ENCODE measurements around the gene MCTP2. TPM values are rescaled to one million over a fixed set of nuclear protein-coding genes. Genes with fewer than 3 reads are reported as not detected.
"Not testable (repeated sequence)": the region's sequence is repeated elsewhere in the genome, so short reads cannot be mapped to it uniquely, and the experiment has no call there.

Gene MCTP2
- total and polyA plus RNA-seq, 3 donors from 2014 or later = 6.7 to 13.8 (median 7.6) TPM

GRCh38 chr15:94238539-94239118 lies 7.3 kb downstream of the MCTP2 start:
- intact Hi-C loops (cut with DNase I; ENCODE audit: low total_unique reads) = no loop called here

GRCh38 chr15:94239474-94239873 lies 8.1 kb downstream of the MCTP2 start:
- intact Hi-C loops (cut with DNase I; ENCODE audit: low total_unique reads) = no loop called here
- Histone ChIP-seq H3K9me3 (no peaks in the 10 kb centered on the region), H3K36me3 (ENCODE audit: low read depth, missing control alignments) (no peaks in the 10 kb centered on the region), H3K4me3 (no peak overlapping the region), H3K4me1 (no peaks in the 10 kb centered on the region), H3K27ac (no peak overlapping the region), H3K27me3 (no peaks in the 10 kb centered on the region)
- no peak for DNase-seq
- no peak for TF ChIP-seq POLR2A (IDR thresholded peaks at IDR 0.05)
- no peak for TF ChIP-seq CTCF (IDR thresholded peaks at IDR 0.05)
- 41 to 50% methylated on average over 2 of the region's 2 CpGs for WGBS, 2 donors

More at GRCh38 chr15:94238539-94239118, 7.3 kb downstream of the MCTP2 start:
- TF ChIP-seq CTCF (IDR thresholded peaks at IDR 0.05) = no peak
- TF ChIP-seq POLR2A (IDR thresholded peaks at IDR 0.05) = no peak
- Histone ChIP-seq H3K4me1 (no peaks in the 10 kb centered on the region), H3K4me3 (no peak overlapping the region), H3K9me3 (no peaks in the 10 kb centered on the region), H3K36me3 (ENCODE audit: low read depth, missing control alignments) (no peaks in the 10 kb centered on the region), H3K27me3 (no peaks in the 10 kb centered on the region), H3K27ac (no peak overlapping the region)
- DNase-seq = no peak
- WGBS, 2 donors = 74 to 78% methylated on average over 4 of the region's 4 CpGs

GRCh38 chr15:94240480-94240879 lies 9.1 kb downstream of the MCTP2 start:
- Histone ChIP-seq H3K4me1 (no peaks in the 10 kb centered on the region), H3K9me3 (no peaks in the 10 kb centered on the region), H3K27ac (no peak overlapping the region), H3K27me3 (no peaks in the 10 kb centered on the region), H3K4me3 (no peak overlapping the region), H3K36me3 (ENCODE audit: low read depth, missing control alignments) (no peaks in the 10 kb centered on the region)
- intact Hi-C loops (cut with DNase I; ENCODE audit: low total_unique reads) = no loop called here
- no peak for TF ChIP-seq CTCF (IDR thresholded peaks at IDR 0.05)
- TF ChIP-seq POLR2A (IDR thresholded peaks at IDR 0.05) = no peak
- DNase-seq = no peak
- WGBS, 2 donors = 88 to 95% methylated on average over 2 of the region's 2 CpGs

GRCh38 chr15:94242257-94242656 lies 10.9 kb downstream of the MCTP2 start:
- H3K27me3 ChIP-seq = no peaks in the 10 kb centered on the region
- no peaks in the 10 kb centered on the region for H3K36me3 ChIP-seq (ENCODE audit: low read depth, missing control alignments)
- no peaks in the 10 kb centered on the region for H3K4me1 ChIP-seq
- H3K9me3 ChIP-seq = no peaks in the 10 kb centered on the region
- WGBS, 2 donors = 90 to 91% methylated on average over 2 of the region's 2 CpGs
- no peak overlapping the region for H3K27ac ChIP-seq
- TF ChIP-seq CTCF (IDR thresholded peaks at IDR 0.05) (no peak), POLR2A (IDR thresholded peaks at IDR 0.05) (no peak)
- no peak for DNase-seq
- intact Hi-C loops (cut with DNase I; ENCODE audit: low total_unique reads) = no loop called here
- no peak overlapping the region for H3K4me3 ChIP-seq

GRCh38 chr15:94243003-94243402 lies 11.6 kb downstream of the MCTP2 start:
- H3K9me3 ChIP-seq; intact Hi-C loops (cut with DNase I; ENCODE audit: low total_unique reads); H3K36me3 ChIP-seq (ENCODE audit: low read depth, missing control alignments); DNase-seq; H3K27ac ChIP-seq; H3K4me1 ChIP-seq; H3K4me3 ChIP-seq; H3K27me3 ChIP-seq: not testable (repeated sequence)
- WGBS, 2 donors = 85 to 86% methylated on average over 33 of the region's 33 CpGs
